GM12873 (cell line): ENCODE measurements around the gene RBMS3.

Experiments used
- CTCF ChIP-seq: IDR thresholded peaks from 2 replicates; pipeline ENCODE4 v1.5.1; 2012; ENCODE audit warnings: low read depth, mild to moderate bottlenecking, moderate library complexity, low read length, control low read depth; ENCODE audit not compliant: insufficient read depth; ENCODE audit errors: missing control alignments

Gene RBMS3

GRCh38 chr3:29554566-29554965 is 273.7 kb downstream of the RBMS3 start:
- TF ChIP-seq CTCF = no peak

- no peak for TF ChIP-seq CTCF
Observed at GRCh38 chr3:29555590-29555989, 274.7 kb downstream of the RBMS3 start.

- TF ChIP-seq CTCF = no peak
Observed at GRCh38 chr3:29557186-29557585, 276.3 kb downstream of the RBMS3 start.

- no peak for TF ChIP-seq CTCF
Observed at GRCh38 chr3:29557825-29558224, 277.0 kb downstream of the RBMS3 start.

- no peak for TF ChIP-seq CTCF
Observed at GRCh38 chr3:29559741-29560465, 279.0 kb downstream of the RBMS3 start.

- TF ChIP-seq CTCF = no peak
Observed at GRCh38 chr3:29561651-29562149, 280.8 kb downstream of the RBMS3 start.

GRCh38 chr3:29565236-29565635 is 284.4 kb downstream of the RBMS3 start:
- no peak for TF ChIP-seq CTCF
